ENCODE data around the gene LRP2.

- TF ChIP-seq POLR2A (IDR thresholded peaks at IDR 0.05) (no peak), EP300 (IDR thresholded peaks at IDR 0.05) (no peak)
- TF ChIP-seq, protein P1, sequence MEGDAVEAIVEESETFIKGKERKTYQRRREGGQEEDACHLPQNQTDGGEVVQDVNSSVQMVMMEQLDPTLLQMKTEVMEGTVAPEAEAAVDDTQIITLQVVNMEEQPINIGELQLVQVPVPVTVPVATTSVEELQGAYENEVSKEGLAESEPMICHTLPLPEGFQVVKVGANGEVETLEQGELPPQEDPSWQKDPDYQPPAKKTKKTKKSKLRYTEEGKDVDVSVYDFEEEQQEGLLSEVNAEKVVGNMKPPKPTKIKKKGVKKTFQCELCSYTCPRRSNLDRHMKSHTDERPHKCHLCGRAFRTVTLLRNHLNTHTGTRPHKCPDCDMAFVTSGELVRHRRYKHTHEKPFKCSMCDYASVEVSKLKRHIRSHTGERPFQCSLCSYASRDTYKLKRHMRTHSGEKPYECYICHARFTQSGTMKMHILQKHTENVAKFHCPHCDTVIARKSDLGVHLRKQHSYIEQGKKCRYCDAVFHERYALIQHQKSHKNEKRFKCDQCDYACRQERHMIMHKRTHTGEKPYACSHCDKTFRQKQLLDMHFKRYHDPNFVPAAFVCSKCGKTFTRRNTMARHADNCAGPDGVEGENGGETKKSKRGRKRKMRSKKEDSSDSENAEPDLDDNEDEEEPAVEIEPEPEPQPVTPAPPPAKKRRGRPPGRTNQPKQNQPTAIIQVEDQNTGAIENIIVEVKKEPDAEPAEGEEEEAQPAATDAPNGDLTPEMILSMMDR (IDR thresholded peaks at IDR 0.05), result no peak
Observed at GRCh38 chr2:169330555-169331198, 31.7 kb downstream of the LRP2 start.
